Caco-2 (cell line): ENCODE results near the gene ATP6V1F. TPM values are rescaled to one million over a fixed set of nuclear protein-coding genes. Genes with fewer than 3 reads are reported as not detected.
A peak's percentile ranks its signal among the peaks of the same experiment; 100 is the strongest.

Experiments
- BruUV-seq: library from RNA; stranded (reverse); fragments of 400-500 nt; replicated peaks from 2 replicates; lab custom pipeline; 2021; lab: Mats Ljungman, UMichigan
- CTCF ChIA-PET: fragments of 300-600 bp; sonication (Branson Sonifier 250); formaldehyde crosslinking; loops from one replicate; lab custom pipeline; 2022; ENCODE audit warnings: antibody characterized with exemption; lab: Charles Lee
- POLR2A ChIA-PET: fragments of 300-600 bp; sonication (Branson Sonifier 250); formaldehyde crosslinking; loops from one replicate; lab custom pipeline; 2022; ENCODE audit warnings: antibody characterized with exemption; lab: Charles Lee
- DNase-seq, 2 experiments: peaks; one replicate each; pipeline versions ENCODE4 v3.0.0 to v3.0.0-alpha.2; 2020 to 2022
- H3K27me3 ChIP-seq: replicated peaks from 2 replicates; pipeline ENCODE4 v1.6.0; 2011; ENCODE audit warnings: low read length; ENCODE audit not compliant: control insufficient read depth, insufficient read depth
- H3K36me3 ChIP-seq: 2 replicates; pipeline ENCODE4 v1.5.1; 2011; ENCODE audit warnings: low read length; ENCODE audit not compliant: control insufficient read depth, insufficient read depth
- H3K4me1 ChIP-seq: fragments of 250-450 bp; sonication (Bioruptor Pico); 2 replicates; pipeline ENCODE4 v1.5.1; 2020; ENCODE audit warnings: mild to moderate bottlenecking
- H3K4me3 ChIP-seq: 2 replicates; pipeline ENCODE4 v1.5.1; 2011; ENCODE audit warnings: low read depth, mild to moderate bottlenecking, control low read depth, low read length
- H3K9me3 ChIP-seq: fragments of 250-450 bp; sonication (Bioruptor Pico); 2 replicates; pipeline ENCODE4 v1.5.1; 2020; ENCODE audit warnings: mild to moderate bottlenecking, moderate library complexity
- H3K27ac Mint-ChIP-seq: one replicate; pipeline ENCODE4 v1.8.0; 2022; ENCODE audit warnings: mixed read lengths; ENCODE audit not compliant: unreplicated experiment
- H3K27me3 Mint-ChIP-seq: one replicate; pipeline ENCODE4 v1.8.0; 2022; ENCODE audit warnings: mixed read lengths; ENCODE audit not compliant: insufficient read depth, unreplicated experiment
- H3K36me3 Mint-ChIP-seq: one replicate; pipeline ENCODE4 v1.8.0; 2022; ENCODE audit warnings: mild to moderate bottlenecking, mixed read lengths; ENCODE audit not compliant: insufficient read depth, unreplicated experiment
- H3K4me1 Mint-ChIP-seq: one replicate; pipeline ENCODE4 v1.8.0; 2022; ENCODE audit warnings: low read depth, mixed read lengths; ENCODE audit not compliant: unreplicated experiment
- H3K4me3 Mint-ChIP-seq: one replicate; pipeline ENCODE4 v1.8.0; 2022; ENCODE audit warnings: mild to moderate bottlenecking, moderate library complexity, mixed read lengths; ENCODE audit not compliant: unreplicated experiment
- H3K9me3 Mint-ChIP-seq: one replicate; pipeline ENCODE4 v1.8.0; 2022; ENCODE audit warnings: mixed read lengths; ENCODE audit not compliant: unreplicated experiment
- intact Hi-C: fragments of 100-400 bp; cut with micrococcal nuclease; formaldehyde crosslinking; loops from one replicate; pipeline ENCODE4 v1.10.0; 2022; ENCODE audit not compliant: unreplicated experiment
- total RNA-seq: library from RNA; stranded (reverse); gene quantifications from 2 replicates; pipeline ENCODE4 v1.2.3, GENCODE V29; 2022
- TF ChIP-seq, protein P1 (sequence below), 2 experiments: fragments of 200-600 bp in 1 of 2; IDR thresholded peaks; 1 replicate in 1 of 2; 2 replicates in 1 of 2; pipeline versions ENCODE4 v1.5.1 to v1.8.0; 2011 to 2022; ENCODE audit warnings: antibody characterized with exemption in 1 of 2, control low read depth in 1 of 2, inconsistent platforms in 1 of 2, low read depth in 1 of 2, low read length in 1 of 2, mild to moderate bottlenecking in 1 of 2, moderate library complexity in 1 of 2; ENCODE audit not compliant: insufficient read depth in 1 of 2, severe bottlenecking in 1 of 2, unreplicated experiment in 1 of 2

ATP6V1F gene
- total RNA-seq, 1 experiment from 2014 or later, result 162 TPM

- Mint-ChIP-seq H3K4me1 (peaks cover 8% of the 10 kb centered on the region), H3K9me3 (no peaks in the 10 kb centered on the region), H3K27me3 (no peaks in the 10 kb centered on the region), H3K27ac (no peak overlapping the region), H3K4me3 (no peak overlapping the region), H3K36me3 (no peaks in the 10 kb centered on the region)
- H3K36me3 ChIP-seq, result no peaks in the 10 kb centered on the region
- H3K4me3 ChIP-seq, result no peak overlapping the region
- ChIA-PET POLR2A (no interaction called here), CTCF (no interaction called here)
- no peaks in the 10 kb centered on the region for H3K4me1 ChIP-seq
- intact Hi-C loops, result loop anchor here (1.0 to 5.0 kb wide), 2 partner anchors 43 to 187 kb away; no protein-coding TSS in a partner anchor
- TF ChIP-seq, protein P1, sequence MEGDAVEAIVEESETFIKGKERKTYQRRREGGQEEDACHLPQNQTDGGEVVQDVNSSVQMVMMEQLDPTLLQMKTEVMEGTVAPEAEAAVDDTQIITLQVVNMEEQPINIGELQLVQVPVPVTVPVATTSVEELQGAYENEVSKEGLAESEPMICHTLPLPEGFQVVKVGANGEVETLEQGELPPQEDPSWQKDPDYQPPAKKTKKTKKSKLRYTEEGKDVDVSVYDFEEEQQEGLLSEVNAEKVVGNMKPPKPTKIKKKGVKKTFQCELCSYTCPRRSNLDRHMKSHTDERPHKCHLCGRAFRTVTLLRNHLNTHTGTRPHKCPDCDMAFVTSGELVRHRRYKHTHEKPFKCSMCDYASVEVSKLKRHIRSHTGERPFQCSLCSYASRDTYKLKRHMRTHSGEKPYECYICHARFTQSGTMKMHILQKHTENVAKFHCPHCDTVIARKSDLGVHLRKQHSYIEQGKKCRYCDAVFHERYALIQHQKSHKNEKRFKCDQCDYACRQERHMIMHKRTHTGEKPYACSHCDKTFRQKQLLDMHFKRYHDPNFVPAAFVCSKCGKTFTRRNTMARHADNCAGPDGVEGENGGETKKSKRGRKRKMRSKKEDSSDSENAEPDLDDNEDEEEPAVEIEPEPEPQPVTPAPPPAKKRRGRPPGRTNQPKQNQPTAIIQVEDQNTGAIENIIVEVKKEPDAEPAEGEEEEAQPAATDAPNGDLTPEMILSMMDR (IDR thresholded peaks at IDR 0.05; ENCODE audit: insufficient read depth in 1 of 2, low read depth in 1 of 2, low read length in 1 of 2, severe bottlenecking in 1 of 2, unreplicated experiment in 1 of 2), result peak; percentile 56 to 62
- BruUV-seq, result no TSS peak
- peak in 1 of 2 experiments; percentile 58 for DNase-seq
- H3K9me3 ChIP-seq, result no peaks in the 10 kb centered on the region
- no peaks in the 10 kb centered on the region for H3K27me3 ChIP-seq
Observed at GRCh38 chr7:128904381-128905197, 41.9 kb downstream of the ATP6V1F start.

- no peak for DNase-seq
- H3K27ac Mint-ChIP-seq, result peak overlapping the region; percentile 48
- no TSS peak for BruUV-seq
- POLR2A ChIA-PET, result no interaction called here
- no peaks in the 10 kb centered on the region for H3K27me3 Mint-ChIP-seq
- TF ChIP-seq, protein P1 (IDR thresholded peaks at IDR 0.05; ENCODE audit: insufficient read depth in 1 of 2, low read depth in 1 of 2, low read length in 1 of 2, severe bottlenecking in 1 of 2, unreplicated experiment in 1 of 2), result no peak
- no peaks in the 10 kb centered on the region for H3K27me3 ChIP-seq
- H3K9me3 Mint-ChIP-seq, result no peaks in the 10 kb centered on the region
- intact Hi-C loops, result no loop called here
- no peak overlapping the region for H3K4me3 ChIP-seq
- no peak overlapping the region for H3K4me3 Mint-ChIP-seq
- no peaks in the 10 kb centered on the region for H3K9me3 ChIP-seq
- CTCF ChIA-PET, result no interaction called here
- H3K4me1 ChIP-seq, result no peaks in the 10 kb centered on the region
- no peaks in the 10 kb centered on the region for H3K36me3 ChIP-seq
- no peaks in the 10 kb centered on the region for H3K36me3 Mint-ChIP-seq
- peaks cover 11% of the 10 kb centered on the region for H3K4me1 Mint-ChIP-seq
Observed at GRCh38 chr7:128906001-128906765, 43.5 kb downstream of the ATP6V1F start.

DNA sequence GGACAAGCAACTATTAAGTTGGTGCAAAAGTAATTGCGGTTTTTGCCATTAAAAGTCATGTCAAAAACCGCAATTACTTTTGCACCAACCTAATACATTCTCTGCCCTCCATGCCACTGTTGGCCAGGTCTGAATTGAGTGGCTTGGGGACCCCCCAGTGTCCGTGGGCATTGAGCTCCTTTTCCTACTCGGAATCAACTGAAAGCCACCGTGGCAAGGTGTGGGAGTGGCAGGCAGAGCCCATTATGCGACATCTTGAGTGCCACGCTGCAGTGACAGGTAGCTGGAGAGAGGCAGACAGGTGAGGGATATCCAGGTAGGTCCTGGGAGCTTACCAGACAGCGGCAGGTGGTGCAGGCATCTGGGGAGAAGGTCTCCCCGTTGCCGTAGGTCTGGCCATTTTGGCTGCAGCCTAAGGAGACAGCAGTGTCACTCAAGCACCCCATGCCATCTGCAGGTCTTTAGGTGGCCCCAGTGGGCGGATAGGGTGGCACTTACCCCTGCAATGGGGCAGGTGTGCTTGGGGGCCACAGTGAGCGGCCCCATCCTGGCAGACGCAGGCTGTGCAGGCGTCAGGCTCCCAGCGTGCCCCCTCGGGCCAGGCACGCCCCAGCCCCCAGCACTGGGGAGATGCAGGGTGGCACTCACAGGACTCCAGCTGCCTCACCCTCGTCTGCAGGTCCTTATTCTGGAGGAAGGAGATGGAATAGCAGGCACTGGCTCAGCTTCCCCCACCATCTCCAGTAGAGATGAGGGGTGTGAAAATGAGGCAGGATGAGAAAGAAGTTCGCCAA lies 44.3 kb downstream of the ATP6V1F start:
- ChIA-PET CTCF (no interaction called here), POLR2A (no interaction called here)
- intact Hi-C loops, result no loop called here
- no peaks in the 10 kb centered on the region for H3K4me1 ChIP-seq
- no peaks in the 10 kb centered on the region for H3K27me3 Mint-ChIP-seq
- no peak overlapping the region for H3K4me3 ChIP-seq
- H3K27me3 ChIP-seq, result no peaks in the 10 kb centered on the region
- peaks cover 14% of the 10 kb centered on the region for H3K4me1 Mint-ChIP-seq
- no peaks in the 10 kb centered on the region for H3K36me3 ChIP-seq
- no peaks in the 10 kb centered on the region for H3K9me3 Mint-ChIP-seq
- TF ChIP-seq, protein P1 (IDR thresholded peaks at IDR 0.05; ENCODE audit: insufficient read depth in 1 of 2, low read depth in 1 of 2, low read length in 1 of 2, severe bottlenecking in 1 of 2, unreplicated experiment in 1 of 2), result no peak
- peak overlapping the region; percentile 48 for H3K27ac Mint-ChIP-seq
- BruUV-seq, result no TSS peak
- no peak overlapping the region for H3K4me3 Mint-ChIP-seq
- no peak for DNase-seq
- H3K9me3 ChIP-seq, result no peaks in the 10 kb centered on the region
- no peaks in the 10 kb centered on the region for H3K36me3 Mint-ChIP-seq
